Measurements from ENCODE around the gene GADD45GIP1. TPM values are rescaled to one million over a fixed set of nuclear protein-coding genes. Genes with fewer than 3 reads are reported as not detected.

GADD45GIP1 gene
- polyA plus RNA-seq, 1 donor from 2014 or later, result 21.3 TPM

DNA sequence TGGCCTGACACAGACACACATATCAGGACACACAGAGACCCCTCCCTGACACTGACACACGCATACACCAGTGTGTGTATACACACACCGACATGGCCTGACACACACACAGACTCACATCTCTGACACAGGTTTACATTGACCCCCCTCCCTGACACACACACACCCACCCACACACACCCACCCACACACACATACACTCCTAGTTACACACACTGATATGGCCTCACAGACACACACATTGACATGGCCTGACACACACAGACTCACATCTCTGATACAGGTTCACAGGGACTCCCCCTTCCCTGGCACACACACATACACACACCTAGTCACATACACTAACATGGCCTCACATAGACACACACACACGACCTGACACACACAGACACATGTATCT lies 33.8 kb upstream of the GADD45GIP1 start:
- H3F3A ChIP-seq (ENCODE audit: insufficient read depth, low read length, poor library complexity, severe bottlenecking), result no peaks in the 10 kb centered on the region

DNA sequence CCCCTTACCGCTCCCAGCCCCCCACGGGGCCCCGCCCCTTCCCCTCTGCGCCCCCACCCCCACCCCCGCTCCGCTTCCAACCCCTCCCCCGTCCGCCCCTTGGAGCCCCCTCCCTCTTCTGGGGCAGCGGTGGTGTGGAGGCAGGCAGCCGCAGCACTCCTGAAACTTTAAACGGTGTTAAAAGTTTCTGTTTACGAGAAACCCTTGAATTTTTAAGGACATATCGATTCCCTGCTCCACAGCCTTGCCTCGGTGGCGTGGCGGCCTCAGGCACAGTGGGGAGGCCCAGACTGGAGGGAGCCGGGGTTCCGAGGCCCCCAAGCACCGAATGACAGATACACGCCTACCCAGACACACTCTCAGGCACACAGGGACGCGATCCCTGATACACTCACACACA lies 33.4 kb upstream of the GADD45GIP1 start:
- Histone ChIP-seq H3K36me3 (ENCODE audit: insufficient read depth, low read length) (no peaks in the 10 kb centered on the region), H3K79me2 (replicated peaks; ENCODE audit: insufficient read depth, low read length) (no peaks in the 10 kb centered on the region), H3K9me3 (ENCODE audit: low read length) (no peaks in the 10 kb centered on the region), H2AFZ (ENCODE audit: low read depth, low read length) (no peak overlapping the region), H3K27me3 (ENCODE audit: insufficient read depth, low read depth, low read length) (peaks cover 46% of the 10 kb centered on the region), H3F3A (ENCODE audit: insufficient read depth, low read length, poor library complexity, severe bottlenecking) (no peaks in the 10 kb centered on the region), H3K9ac (ENCODE audit: low read length) (no peak overlapping the region), H3K4me3 (ENCODE audit: low read length) (no peak overlapping the region), H3K4me2 (ENCODE audit: low read length) (no peak overlapping the region), H4K20me1 (ENCODE audit: insufficient read depth) (no peaks in the 10 kb centered on the region), H3K9me2 (ENCODE audit: insufficient read depth, low read length) (no peaks in the 10 kb centered on the region), H3K27ac (ENCODE audit: low read length) (no peak overlapping the region)
- TF ChIP-seq, protein P1, sequence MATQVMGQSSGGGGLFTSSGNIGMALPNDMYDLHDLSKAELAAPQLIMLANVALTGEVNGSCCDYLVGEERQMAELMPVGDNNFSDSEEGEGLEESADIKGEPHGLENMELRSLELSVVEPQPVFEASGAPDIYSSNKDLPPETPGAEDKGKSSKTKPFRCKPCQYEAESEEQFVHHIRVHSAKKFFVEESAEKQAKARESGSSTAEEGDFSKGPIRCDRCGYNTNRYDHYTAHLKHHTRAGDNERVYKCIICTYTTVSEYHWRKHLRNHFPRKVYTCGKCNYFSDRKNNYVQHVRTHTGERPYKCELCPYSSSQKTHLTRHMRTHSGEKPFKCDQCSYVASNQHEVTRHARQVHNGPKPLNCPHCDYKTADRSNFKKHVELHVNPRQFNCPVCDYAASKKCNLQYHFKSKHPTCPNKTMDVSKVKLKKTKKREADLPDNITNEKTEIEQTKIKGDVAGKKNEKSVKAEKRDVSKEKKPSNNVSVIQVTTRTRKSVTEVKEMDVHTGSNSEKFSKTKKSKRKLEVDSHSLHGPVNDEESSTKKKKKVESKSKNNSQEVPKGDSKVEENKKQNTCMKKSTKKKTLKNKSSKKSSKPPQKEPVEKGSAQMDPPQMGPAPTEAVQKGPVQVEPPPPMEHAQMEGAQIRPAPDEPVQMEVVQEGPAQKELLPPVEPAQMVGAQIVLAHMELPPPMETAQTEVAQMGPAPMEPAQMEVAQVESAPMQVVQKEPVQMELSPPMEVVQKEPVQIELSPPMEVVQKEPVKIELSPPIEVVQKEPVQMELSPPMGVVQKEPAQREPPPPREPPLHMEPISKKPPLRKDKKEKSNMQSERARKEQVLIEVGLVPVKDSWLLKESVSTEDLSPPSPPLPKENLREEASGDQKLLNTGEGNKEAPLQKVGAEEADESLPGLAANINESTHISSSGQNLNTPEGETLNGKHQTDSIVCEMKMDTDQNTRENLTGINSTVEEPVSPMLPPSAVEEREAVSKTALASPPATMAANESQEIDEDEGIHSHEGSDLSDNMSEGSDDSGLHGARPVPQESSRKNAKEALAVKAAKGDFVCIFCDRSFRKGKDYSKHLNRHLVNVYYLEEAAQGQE (IDR thresholded peaks at IDR 0.05; ENCODE audit: borderline replicate concordance), result no peak
- TF ChIP-seq, protein P2, sequence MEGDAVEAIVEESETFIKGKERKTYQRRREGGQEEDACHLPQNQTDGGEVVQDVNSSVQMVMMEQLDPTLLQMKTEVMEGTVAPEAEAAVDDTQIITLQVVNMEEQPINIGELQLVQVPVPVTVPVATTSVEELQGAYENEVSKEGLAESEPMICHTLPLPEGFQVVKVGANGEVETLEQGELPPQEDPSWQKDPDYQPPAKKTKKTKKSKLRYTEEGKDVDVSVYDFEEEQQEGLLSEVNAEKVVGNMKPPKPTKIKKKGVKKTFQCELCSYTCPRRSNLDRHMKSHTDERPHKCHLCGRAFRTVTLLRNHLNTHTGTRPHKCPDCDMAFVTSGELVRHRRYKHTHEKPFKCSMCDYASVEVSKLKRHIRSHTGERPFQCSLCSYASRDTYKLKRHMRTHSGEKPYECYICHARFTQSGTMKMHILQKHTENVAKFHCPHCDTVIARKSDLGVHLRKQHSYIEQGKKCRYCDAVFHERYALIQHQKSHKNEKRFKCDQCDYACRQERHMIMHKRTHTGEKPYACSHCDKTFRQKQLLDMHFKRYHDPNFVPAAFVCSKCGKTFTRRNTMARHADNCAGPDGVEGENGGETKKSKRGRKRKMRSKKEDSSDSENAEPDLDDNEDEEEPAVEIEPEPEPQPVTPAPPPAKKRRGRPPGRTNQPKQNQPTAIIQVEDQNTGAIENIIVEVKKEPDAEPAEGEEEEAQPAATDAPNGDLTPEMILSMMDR (IDR thresholded peaks at IDR 0.05; ENCODE audit: poor library complexity, severe bottlenecking), result no peak
- TF ChIP-seq MXI1 (conservative IDR thresholded peaks at IDR 0.05; ENCODE audit: poor library complexity, severe bottlenecking) (no peak), EZH2 (IDR thresholded peaks at IDR 0.05; ENCODE audit: borderline replicate concordance, insufficient read depth, low read length, poor library complexity, severe bottlenecking) (no peak), EP300 (conservative IDR thresholded peaks at IDR 0.05; ENCODE audit: poor library complexity, severe bottlenecking) (no peak), TAF1 (IDR thresholded peaks at IDR 0.05; ENCODE audit: low read depth) (no peak), RAD21 (conservative IDR thresholded peaks at IDR 0.05) (no peak), SMC3 (conservative IDR thresholded peaks at IDR 0.05; ENCODE audit: poor library complexity) (no peak), POLR2AphosphoS5 (IDR thresholded peaks at IDR 0.05) (no peak)

More for the DNA sequence above, 33.8 kb upstream of the GADD45GIP1 start:
- no peaks in the 10 kb centered on the region for H3K9me2 ChIP-seq (ENCODE audit: insufficient read depth, low read length)
- H3K36me3 ChIP-seq (ENCODE audit: insufficient read depth, low read length), result no peaks in the 10 kb centered on the region
- no peak overlapping the region for H3K9ac ChIP-seq (ENCODE audit: low read length)
- H2AFZ ChIP-seq (ENCODE audit: low read depth, low read length), result no peak overlapping the region
- TF ChIP-seq SMC3 (conservative IDR thresholded peaks at IDR 0.05; ENCODE audit: poor library complexity), result no peak
- TF ChIP-seq EP300 (conservative IDR thresholded peaks at IDR 0.05; ENCODE audit: poor library complexity, severe bottlenecking), result no peak
- TF ChIP-seq TAF1 (IDR thresholded peaks at IDR 0.05; ENCODE audit: low read depth), result no peak
- no peak for TF ChIP-seq POLR2AphosphoS5 (IDR thresholded peaks at IDR 0.05)
- TF ChIP-seq RAD21 (conservative IDR thresholded peaks at IDR 0.05), result no peak
- TF ChIP-seq MXI1 (conservative IDR thresholded peaks at IDR 0.05; ENCODE audit: poor library complexity, severe bottlenecking), result no peak
- TF ChIP-seq, protein P2 (IDR thresholded peaks at IDR 0.05; ENCODE audit: poor library complexity, severe bottlenecking), result no peak
- TF ChIP-seq EZH2 (IDR thresholded peaks at IDR 0.05; ENCODE audit: borderline replicate concordance, insufficient read depth, low read length, poor library complexity, severe bottlenecking), result no peak
- TF ChIP-seq, protein P1 (IDR thresholded peaks at IDR 0.05; ENCODE audit: borderline replicate concordance), result no peak
- H3K27me3 ChIP-seq (ENCODE audit: insufficient read depth, low read depth, low read length), result peaks cover 46% of the 10 kb centered on the region
- no peak overlapping the region for H3K4me3 ChIP-seq (ENCODE audit: low read length)
- H3K4me2 ChIP-seq (ENCODE audit: low read length), result no peak overlapping the region
- H4K20me1 ChIP-seq (ENCODE audit: insufficient read depth), result no peaks in the 10 kb centered on the region
- no peaks in the 10 kb centered on the region for H3K9me3 ChIP-seq (ENCODE audit: low read length)
- H3K27ac ChIP-seq (ENCODE audit: low read length), result no peak overlapping the region
- H3K79me2 ChIP-seq (replicated peaks; ENCODE audit: insufficient read depth, low read length), result no peaks in the 10 kb centered on the region
